ENCODE measurements around the gene PAX3. TPM values are rescaled to one million over a fixed set of nuclear protein-coding genes. Genes with fewer than 3 reads are reported as not detected.

The PAX3 gene
- total RNA-seq, 1 experiment from 2014 or later = not detected

GRCh38 chr2:222309361-222309760, 10.6 kb upstream of the PAX3 start (continued):
- TF ChIP-seq ZBTB21 (CRISPR knock-in tag; IDR thresholded peaks at IDR 0.05; ENCODE audit: borderline replicate concordance) (no peak), ELF4 (CRISPR knock-in tag; IDR thresholded peaks at IDR 0.05; ENCODE audit: low read depth) (no peak)

GRCh38 chr2:222307978-222308730, 9.4 kb upstream of the PAX3 start:
- ATAC-seq (no peak), DNase-seq (ENCODE audit: low spot score) (no peak)
- Mint-ChIP-seq H3K9me3 (no peaks in the 10 kb centered on the region), H3K4me1 (peaks cover 71% of the 10 kb centered on the region), H3K27ac (no peak overlapping the region), H3K4me3 (no peak overlapping the region), H3K27me3 (ENCODE audit: low read depth) (peaks cover 100% of the 10 kb centered on the region), H3K36me3 (no peaks in the 10 kb centered on the region)
- ChIA-PET POLR2A (interaction anchor here (1.9 kb wide), 1 partner anchor 10 kb away, joined by 7 read pairs; no protein-coding TSS in a partner anchor), CTCF (interaction anchor here (1.3 to 2.5 kb wide), 5 partner anchors 10 to 283 kb away, joined by 4 to 12 read pairs (median 8); no protein-coding TSS in a partner anchor)
- TF ChIP-seq, protein P1, sequence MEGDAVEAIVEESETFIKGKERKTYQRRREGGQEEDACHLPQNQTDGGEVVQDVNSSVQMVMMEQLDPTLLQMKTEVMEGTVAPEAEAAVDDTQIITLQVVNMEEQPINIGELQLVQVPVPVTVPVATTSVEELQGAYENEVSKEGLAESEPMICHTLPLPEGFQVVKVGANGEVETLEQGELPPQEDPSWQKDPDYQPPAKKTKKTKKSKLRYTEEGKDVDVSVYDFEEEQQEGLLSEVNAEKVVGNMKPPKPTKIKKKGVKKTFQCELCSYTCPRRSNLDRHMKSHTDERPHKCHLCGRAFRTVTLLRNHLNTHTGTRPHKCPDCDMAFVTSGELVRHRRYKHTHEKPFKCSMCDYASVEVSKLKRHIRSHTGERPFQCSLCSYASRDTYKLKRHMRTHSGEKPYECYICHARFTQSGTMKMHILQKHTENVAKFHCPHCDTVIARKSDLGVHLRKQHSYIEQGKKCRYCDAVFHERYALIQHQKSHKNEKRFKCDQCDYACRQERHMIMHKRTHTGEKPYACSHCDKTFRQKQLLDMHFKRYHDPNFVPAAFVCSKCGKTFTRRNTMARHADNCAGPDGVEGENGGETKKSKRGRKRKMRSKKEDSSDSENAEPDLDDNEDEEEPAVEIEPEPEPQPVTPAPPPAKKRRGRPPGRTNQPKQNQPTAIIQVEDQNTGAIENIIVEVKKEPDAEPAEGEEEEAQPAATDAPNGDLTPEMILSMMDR (IDR thresholded peaks at IDR 0.05) = no peak
- no peak for TF ChIP-seq IRF1 (CRISPR knock-in tag; IDR thresholded peaks at IDR 0.05)
- no peak for TF ChIP-seq JUN (CRISPR knock-in tag; IDR thresholded peaks at IDR 0.05)
- TF ChIP-seq HMGXB4 (CRISPR knock-in tag; IDR thresholded peaks at IDR 0.05) = no peak

DNA sequence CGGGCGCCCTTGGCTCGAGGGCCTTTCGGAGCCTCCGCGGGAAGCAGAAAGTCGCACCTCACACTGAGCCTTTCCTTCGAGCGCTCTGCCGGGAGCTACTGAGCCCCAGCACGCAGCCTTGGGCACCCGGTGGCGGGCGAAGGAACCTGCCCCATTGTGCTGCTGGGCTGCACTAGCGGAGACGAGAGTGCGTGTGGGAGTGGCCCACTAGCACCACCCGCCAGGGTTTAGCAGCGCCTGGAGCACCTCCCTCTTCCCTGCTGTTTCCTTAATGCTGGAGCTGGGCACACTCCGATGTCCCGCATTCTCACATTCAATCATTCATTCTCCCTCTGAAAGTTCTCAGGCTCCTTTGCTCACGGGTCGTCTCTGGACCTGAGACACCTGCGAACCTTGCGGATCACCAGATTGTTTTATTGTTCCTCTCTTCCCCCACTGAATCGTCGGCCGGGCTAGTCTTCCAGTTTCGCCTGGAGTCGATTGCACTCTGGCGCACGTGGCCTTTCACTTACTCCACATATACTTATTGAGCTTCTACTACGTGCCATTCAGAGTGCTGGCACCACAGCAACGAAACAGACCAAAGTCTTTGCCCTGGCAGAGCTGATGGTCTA, 8.5 kb upstream of the PAX3 start:
- Mint-ChIP-seq H3K9me3 (no peaks in the 10 kb centered on the region), H3K4me3 (peak overlapping the region; percentile 35), H3K4me1 (peaks cover 71% of the 10 kb centered on the region), H3K27ac (no peak overlapping the region), H3K27me3 (ENCODE audit: low read depth) (peaks cover 100% of the 10 kb centered on the region), H3K36me3 (no peaks in the 10 kb centered on the region)
- CTCF ChIA-PET = interaction anchor here (0.7 to 2.5 kb wide), 8 partner anchors 11 to 282 kb away, joined by 3 to 12 read pairs (median 5); no protein-coding TSS in a partner anchor
- ATAC-seq (peak; percentile 41), DNase-seq (ENCODE audit: low spot score) (no peak)
- POLR2A ChIA-PET = interaction anchor here (1.3 to 1.9 kb wide), 2 partner anchors 9 to 11 kb away, joined by 3 to 7 read pairs; partner anchors contain the start of gene PAX3
- TF ChIP-seq ZNF416 (CRISPR knock-in tag; IDR thresholded peaks at IDR 0.05) = no peak
- TF ChIP-seq CREB1 (CRISPR knock-in tag; IDR thresholded peaks at IDR 0.05) = no peak
- TF ChIP-seq ESRRA (CRISPR knock-in tag; IDR thresholded peaks at IDR 0.05; ENCODE audit: borderline replicate concordance) = no peak
- TF ChIP-seq, protein P2, sequence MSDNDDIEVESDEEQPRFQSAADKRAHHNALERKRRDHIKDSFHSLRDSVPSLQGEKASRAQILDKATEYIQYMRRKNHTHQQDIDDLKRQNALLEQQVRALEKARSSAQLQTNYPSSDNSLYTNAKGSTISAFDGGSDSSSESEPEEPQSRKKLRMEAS (CRISPR knock-in tag; IDR thresholded peaks at IDR 0.05) = peak; percentile 41; the same call in 1 of the 2 replicates
- TF ChIP-seq, protein P3, sequence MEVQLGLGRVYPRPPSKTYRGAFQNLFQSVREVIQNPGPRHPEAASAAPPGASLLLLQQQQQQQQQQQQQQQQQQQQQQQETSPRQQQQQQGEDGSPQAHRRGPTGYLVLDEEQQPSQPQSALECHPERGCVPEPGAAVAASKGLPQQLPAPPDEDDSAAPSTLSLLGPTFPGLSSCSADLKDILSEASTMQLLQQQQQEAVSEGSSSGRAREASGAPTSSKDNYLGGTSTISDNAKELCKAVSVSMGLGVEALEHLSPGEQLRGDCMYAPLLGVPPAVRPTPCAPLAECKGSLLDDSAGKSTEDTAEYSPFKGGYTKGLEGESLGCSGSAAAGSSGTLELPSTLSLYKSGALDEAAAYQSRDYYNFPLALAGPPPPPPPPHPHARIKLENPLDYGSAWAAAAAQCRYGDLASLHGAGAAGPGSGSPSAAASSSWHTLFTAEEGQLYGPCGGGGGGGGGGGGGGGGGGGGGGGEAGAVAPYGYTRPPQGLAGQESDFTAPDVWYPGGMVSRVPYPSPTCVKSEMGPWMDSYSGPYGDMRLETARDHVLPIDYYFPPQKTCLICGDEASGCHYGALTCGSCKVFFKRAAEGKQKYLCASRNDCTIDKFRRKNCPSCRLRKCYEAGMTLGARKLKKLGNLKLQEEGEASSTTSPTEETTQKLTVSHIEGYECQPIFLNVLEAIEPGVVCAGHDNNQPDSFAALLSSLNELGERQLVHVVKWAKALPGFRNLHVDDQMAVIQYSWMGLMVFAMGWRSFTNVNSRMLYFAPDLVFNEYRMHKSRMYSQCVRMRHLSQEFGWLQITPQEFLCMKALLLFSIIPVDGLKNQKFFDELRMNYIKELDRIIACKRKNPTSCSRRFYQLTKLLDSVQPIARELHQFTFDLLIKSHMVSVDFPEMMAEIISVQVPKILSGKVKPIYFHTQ (CRISPR knock-in tag; IDR thresholded peaks at IDR 0.05) = no peak
- no peak for TF ChIP-seq ZMAT4 (CRISPR knock-in tag; IDR thresholded peaks at IDR 0.05)
- no peak for TF ChIP-seq MYBL2 (CRISPR knock-in tag; IDR thresholded peaks at IDR 0.05)
- TF ChIP-seq TEAD1 (CRISPR knock-in tag; IDR thresholded peaks at IDR 0.05) = peak; percentile 38; the same call in 1 of the 2 replicates
- no peak for TF ChIP-seq STAT6 (CRISPR knock-in tag; conservative IDR thresholded peaks at IDR 0.05; ENCODE audit: low read depth)
- TF ChIP-seq, protein P4, sequence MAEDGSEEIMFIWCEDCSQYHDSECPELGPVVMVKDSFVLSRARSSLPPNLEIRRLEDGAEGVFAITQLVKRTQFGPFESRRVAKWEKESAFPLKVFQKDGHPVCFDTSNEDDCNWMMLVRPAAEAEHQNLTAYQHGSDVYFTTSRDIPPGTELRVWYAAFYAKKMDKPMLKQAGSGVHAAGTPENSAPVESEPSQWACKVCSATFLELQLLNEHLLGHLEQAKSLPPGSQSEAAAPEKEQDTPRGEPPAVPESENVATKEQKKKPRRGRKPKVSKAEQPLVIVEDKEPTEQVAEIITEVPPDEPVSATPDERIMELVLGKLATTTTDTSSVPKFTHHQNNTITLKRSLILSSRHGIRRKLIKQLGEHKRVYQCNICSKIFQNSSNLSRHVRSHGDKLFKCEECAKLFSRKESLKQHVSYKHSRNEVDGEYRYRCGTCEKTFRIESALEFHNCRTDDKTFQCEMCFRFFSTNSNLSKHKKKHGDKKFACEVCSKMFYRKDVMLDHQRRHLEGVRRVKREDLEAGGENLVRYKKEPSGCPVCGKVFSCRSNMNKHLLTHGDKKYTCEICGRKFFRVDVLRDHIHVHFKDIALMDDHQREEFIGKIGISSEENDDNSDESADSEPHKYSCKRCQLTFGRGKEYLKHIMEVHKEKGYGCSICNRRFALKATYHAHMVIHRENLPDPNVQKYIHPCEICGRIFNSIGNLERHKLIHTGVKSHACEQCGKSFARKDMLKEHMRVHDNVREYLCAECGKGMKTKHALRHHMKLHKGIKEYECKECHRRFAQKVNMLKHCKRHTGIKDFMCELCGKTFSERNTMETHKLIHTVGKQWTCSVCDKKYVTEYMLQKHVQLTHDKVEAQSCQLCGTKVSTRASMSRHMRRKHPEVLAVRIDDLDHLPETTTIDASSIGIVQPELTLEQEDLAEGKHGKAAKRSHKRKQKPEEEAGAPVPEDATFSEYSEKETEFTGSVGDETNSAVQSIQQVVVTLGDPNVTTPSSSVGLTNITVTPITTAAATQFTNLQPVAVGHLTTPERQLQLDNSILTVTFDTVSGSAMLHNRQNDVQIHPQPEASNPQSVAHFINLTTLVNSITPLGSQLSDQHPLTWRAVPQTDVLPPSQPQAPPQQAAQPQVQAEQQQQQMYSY (CRISPR knock-in tag; IDR thresholded peaks at IDR 0.05) = peak; percentile 26; the same call in 1 of the 2 replicates

All from WTC11 (cell line).